Right lobe of liver (tissue), 4 donors: ENCODE data around the gene KIAA1549.

ENCODE experiments used
- POLR2A ChIP-seq: fragments of 450-650 bp; IDR thresholded peaks from one replicate; pipeline ENCODE4 v1.6.1; 2017; ENCODE audit warnings: antibody characterized with exemption, mild to moderate bottlenecking
- TF ChIP-seq, protein P1 (sequence below), 4 donors: fragments of 200-600 bp in 3 of 4; fragments of 450-650 bp in 1 of 4; IDR thresholded peaks; one replicate each; pipeline versions ENCODE4 v1.5.1 to v1.8.0; 2016 to 2022; ENCODE audit warnings: antibody characterized with exemption in 4 of 4, mild to moderate bottlenecking in 2 of 4
- donor health status: DM: no; HTN: no; CAD: no.
- donor health status: DM: no; HTN: no; CAD: no.
- donor health status: DM: no; HTN: yes; CAD: no.

DNA sequence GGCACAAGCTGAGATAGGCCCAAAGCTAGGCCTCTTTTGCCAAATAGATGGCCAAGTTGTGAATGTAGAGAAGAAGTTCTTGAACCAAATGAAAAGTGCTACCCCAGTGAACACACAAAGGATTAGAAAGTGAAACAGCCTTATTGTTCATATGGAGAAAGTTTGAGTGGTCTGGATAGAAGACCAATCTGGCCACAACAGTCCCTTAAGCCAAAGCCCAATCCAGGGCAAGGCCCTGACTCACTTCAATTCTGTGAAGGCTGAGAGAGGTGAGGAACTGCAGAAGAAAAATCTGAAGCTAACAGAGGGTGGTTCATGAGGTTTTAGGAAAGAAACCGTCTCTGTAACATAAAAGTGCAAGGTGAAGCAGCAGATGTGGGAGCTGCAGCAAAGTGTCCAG is 164.5 kb downstream of the KIAA1549 start:
- no peak for TF ChIP-seq POLR2A
- TF ChIP-seq, protein P1, sequence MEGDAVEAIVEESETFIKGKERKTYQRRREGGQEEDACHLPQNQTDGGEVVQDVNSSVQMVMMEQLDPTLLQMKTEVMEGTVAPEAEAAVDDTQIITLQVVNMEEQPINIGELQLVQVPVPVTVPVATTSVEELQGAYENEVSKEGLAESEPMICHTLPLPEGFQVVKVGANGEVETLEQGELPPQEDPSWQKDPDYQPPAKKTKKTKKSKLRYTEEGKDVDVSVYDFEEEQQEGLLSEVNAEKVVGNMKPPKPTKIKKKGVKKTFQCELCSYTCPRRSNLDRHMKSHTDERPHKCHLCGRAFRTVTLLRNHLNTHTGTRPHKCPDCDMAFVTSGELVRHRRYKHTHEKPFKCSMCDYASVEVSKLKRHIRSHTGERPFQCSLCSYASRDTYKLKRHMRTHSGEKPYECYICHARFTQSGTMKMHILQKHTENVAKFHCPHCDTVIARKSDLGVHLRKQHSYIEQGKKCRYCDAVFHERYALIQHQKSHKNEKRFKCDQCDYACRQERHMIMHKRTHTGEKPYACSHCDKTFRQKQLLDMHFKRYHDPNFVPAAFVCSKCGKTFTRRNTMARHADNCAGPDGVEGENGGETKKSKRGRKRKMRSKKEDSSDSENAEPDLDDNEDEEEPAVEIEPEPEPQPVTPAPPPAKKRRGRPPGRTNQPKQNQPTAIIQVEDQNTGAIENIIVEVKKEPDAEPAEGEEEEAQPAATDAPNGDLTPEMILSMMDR (IDR thresholded peaks at IDR 0.05) = no peak
